ENCODE measurements around the gene ISYNA1.

The ISYNA1 gene

DNA sequence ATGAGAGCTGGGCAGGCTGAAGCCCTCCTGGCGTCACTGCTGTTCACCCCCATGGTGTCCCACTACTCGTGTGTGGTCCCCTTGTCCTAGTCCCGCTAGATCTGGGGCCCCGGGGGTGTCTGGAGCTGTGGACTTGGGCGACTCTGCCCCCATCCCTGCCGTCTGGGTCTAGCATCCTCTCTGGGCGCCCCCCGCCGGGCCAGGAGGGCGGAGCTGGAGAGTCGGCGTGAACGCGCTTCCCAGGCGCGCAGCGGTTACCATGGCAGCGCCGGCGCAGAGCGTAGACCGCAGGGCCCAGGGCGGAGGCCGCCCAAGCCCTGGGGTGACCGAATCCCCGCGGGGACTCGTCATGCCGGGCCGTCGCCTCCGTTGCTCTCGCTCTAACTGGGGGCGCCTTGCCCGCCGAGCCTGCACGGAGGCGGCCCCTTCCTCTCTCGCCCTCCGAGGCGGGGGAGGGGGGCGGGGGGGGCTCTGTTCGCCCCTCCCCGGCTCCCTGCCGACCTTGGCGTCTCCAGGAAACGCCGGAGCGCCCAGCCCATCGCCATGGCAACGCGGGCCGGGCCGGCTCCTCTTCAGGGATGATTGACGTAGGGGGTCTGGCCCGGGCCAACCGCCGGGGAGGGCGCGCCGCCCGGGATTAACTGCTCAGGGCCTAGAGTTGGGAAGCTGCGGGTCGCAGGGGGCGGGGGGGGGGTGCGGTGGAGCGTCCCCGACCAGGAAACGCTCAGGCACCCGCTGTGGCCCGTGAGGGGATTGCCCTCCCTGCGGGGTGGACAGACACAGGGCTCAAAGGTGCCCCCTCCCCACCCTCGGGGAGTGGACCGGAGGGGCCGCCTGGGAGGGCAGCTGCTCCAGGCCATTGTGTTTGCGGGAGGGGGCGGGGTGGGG is 8.9 kb downstream of the ISYNA1 start:
- TF ChIP-seq, protein P1, sequence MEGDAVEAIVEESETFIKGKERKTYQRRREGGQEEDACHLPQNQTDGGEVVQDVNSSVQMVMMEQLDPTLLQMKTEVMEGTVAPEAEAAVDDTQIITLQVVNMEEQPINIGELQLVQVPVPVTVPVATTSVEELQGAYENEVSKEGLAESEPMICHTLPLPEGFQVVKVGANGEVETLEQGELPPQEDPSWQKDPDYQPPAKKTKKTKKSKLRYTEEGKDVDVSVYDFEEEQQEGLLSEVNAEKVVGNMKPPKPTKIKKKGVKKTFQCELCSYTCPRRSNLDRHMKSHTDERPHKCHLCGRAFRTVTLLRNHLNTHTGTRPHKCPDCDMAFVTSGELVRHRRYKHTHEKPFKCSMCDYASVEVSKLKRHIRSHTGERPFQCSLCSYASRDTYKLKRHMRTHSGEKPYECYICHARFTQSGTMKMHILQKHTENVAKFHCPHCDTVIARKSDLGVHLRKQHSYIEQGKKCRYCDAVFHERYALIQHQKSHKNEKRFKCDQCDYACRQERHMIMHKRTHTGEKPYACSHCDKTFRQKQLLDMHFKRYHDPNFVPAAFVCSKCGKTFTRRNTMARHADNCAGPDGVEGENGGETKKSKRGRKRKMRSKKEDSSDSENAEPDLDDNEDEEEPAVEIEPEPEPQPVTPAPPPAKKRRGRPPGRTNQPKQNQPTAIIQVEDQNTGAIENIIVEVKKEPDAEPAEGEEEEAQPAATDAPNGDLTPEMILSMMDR (IDR thresholded peaks at IDR 0.05; ENCODE audit: low read depth, low read length), result no peak
- peak overlapping the region; percentile 18 for H3K4me3 ChIP-seq (ENCODE audit: low read depth, low read length)
- peak; percentile 95 for DNase-seq (ENCODE audit: low read depth, low spot score)
- in situ Hi-C loops (cut with HindIII; ENCODE audit: low sequenced_read_pairs), result no loop called here

DNA sequence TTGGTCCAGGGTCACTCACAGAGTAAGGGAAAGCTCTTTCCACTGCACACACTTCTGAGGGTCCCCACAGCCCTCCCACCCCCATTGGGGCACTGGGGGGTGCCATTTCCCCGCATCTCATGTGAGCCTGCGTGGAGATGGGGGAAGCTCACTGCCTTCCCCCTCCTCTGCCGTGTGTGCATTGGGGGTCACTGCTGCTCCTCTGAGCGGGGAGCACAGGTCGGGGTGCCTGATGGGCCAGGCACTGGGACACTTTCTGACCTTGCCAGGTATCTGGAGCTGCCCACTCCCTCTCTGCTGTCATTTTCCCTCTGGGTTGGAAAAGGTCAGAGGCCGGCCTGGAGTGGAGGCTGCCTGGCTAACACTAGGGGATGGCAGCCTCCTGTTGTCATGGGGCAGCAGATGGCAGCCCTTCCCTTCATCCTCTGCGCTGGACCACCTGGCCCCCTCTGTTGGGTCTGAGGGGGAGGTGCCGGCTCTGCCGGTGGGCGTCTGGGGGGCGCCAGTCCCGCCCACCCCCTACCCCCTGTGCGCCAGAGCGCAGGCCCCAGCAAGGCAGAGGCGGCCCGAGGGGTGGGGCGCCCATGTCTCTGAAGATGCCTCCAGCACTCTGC is 9.7 kb downstream of the ISYNA1 start:
- H3K4me3 ChIP-seq (ENCODE audit: low read depth, low read length), result no peak overlapping the region
- in situ Hi-C loops (cut with HindIII; ENCODE audit: low sequenced_read_pairs), result no loop called here
- no peak for DNase-seq (ENCODE audit: low read depth, low spot score)
- TF ChIP-seq, protein P1 (IDR thresholded peaks at IDR 0.05; ENCODE audit: low read depth, low read length), result no peak

DNA sequence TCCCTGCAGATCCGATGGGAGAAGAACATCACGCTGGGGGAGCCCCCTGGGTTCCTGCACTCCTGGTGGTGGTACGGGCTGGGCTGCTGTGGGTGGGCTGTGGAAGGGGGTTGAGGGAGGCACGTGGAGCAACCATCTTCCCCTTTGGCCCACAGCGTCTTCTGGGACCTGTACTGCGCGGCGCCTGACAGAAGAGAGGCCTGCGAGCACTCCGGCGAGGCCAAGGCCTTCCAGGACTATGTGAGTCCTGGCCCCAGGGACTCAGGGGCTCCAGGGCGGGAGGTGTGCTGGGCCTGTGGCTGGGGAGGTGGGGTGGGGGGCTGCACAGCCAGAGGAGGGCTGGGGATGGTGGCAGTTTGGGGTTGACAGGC is 10.2 kb downstream of the ISYNA1 start:
- in situ Hi-C loops (cut with HindIII; ENCODE audit: low sequenced_read_pairs), result no loop called here
- DNase-seq (ENCODE audit: low read depth, low spot score), result no peak
- TF ChIP-seq, protein P1 (IDR thresholded peaks at IDR 0.05; ENCODE audit: low read depth, low read length), result no peak
- no peak overlapping the region for H3K4me3 ChIP-seq (ENCODE audit: low read depth, low read length)

DNA sequence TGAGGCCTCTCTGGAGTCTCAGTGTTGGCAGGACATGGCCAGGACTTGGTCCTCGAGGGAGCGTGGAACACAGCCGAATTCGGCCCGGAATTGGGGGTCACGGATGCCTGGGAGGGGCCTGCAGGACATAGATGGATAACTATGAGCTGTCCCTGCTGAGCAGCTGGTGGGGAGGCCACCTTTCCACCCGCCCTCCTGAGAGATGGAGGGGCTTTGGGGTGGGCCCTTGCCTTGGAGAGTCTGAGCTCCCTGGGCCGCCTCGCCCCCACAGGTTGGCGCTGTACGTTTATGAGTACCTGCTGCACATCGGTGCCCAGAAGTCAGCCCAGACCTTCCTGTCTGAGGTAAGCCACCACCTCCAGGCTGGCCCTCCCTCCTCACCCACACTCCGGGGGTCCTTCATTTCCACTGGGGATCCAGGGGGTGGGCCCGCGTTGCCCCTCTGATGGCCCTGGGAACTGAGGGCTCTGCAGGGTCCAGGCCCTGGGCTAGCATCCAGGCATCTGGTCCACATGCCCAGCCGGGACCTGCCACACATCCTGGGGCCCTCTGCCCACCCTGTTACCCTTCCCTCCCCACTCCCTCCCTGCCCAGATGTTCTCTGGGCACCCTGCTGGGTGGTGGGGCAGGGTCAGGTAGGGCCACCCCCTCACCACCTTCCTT is 10.7 kb downstream of the ISYNA1 start:
- no peak overlapping the region for H3K4me3 ChIP-seq (ENCODE audit: low read depth, low read length)
- no peak for DNase-seq (ENCODE audit: low read depth, low spot score)
- TF ChIP-seq, protein P1 (IDR thresholded peaks at IDR 0.05; ENCODE audit: low read depth, low read length), result no peak
- in situ Hi-C loops (cut with HindIII; ENCODE audit: low sequenced_read_pairs), result no loop called here

DNA sequence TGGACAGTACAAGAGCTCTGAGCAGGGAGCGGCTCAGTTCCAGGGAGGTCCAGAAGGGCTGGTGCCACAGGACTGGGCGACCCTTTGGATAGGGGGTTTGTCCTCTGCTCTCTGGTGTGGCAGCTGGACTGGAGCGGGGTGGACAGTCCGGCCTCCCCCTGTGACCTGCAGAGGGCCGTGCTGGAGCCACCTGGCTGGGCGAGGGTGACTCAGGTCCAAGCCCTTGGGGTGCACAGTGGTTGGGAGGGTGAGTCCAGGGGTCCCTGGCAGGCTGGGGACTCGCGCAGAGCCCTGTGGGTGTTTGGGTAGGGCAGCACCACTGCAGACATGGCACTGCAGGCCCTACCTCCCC is 11.5 kb downstream of the ISYNA1 start:
- TF ChIP-seq, protein P1 (IDR thresholded peaks at IDR 0.05; ENCODE audit: low read depth, low read length), result no peak
- no peak overlapping the region for H3K4me3 ChIP-seq (ENCODE audit: low read depth, low read length)
- in situ Hi-C loops (cut with HindIII; ENCODE audit: low sequenced_read_pairs), result no loop called here
- no peak for DNase-seq (ENCODE audit: low read depth, low spot score)

DNA sequence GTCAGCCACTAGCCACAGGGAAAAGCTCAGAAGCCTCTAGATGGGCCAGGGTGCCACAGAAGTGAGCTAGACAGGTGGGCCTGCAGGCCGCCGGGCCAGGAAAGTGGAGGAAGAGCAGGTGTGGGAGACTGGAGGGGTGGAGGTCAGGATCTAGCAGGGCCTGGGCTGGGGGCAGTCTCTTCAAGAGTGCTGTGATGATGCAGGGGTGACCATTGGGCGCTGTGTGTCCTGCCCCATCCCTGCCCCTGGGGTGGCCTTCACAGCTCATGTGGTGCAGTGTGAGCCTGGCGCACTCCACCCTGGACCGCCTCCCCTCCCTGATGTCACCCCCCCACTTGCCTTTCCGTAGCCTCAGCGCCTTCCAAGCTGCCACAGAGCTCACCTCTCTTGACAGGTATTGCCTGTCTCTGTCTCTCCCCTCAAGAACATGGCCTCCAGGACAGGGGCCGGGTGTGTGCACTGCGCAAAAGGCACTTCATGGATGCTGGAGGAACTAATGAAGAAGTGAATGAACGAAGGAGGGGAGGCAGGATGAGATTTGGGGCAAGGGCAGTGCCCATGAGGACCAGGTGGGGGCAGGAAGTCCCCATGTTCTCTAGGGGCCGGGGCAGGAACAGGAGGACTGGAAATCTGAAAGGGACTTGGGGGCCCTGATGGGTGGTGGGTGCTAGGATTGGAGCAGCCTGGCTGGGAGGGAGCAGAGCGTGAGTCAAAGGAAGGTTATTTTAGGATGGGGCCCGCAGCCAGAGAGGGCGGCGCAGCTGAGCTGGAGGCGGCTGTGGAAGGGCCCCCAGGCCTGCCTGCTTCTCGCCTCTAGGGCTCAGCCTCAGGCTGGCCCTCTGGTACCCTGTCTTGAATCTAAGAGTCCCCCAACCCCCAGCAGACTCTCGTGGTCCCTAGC is 12.2 kb downstream of the ISYNA1 start:
- peak; percentile 53 for DNase-seq (ENCODE audit: low read depth, low spot score)
- in situ Hi-C loops (cut with HindIII; ENCODE audit: low sequenced_read_pairs), result no loop called here

More for the DNA sequence above, 12.2 kb downstream of the ISYNA1 start:
- TF ChIP-seq, protein P1 (IDR thresholded peaks at IDR 0.05; ENCODE audit: low read depth, low read length), result peak; percentile 2
- no peak overlapping the region for H3K4me3 ChIP-seq (ENCODE audit: low read depth, low read length)

Data from astrocyte of the spinal cord (primary cell).